GM12873 (cell line): ENCODE data around the gene EYS.

Experiments used
- CTCF ChIP-seq: IDR thresholded peaks from 2 replicates; pipeline ENCODE4 v1.5.1; 2012; ENCODE audit warnings: low read depth, mild to moderate bottlenecking, moderate library complexity, low read length, control low read depth; ENCODE audit not compliant: insufficient read depth; ENCODE audit errors: missing control alignments

The EYS gene

DNA sequence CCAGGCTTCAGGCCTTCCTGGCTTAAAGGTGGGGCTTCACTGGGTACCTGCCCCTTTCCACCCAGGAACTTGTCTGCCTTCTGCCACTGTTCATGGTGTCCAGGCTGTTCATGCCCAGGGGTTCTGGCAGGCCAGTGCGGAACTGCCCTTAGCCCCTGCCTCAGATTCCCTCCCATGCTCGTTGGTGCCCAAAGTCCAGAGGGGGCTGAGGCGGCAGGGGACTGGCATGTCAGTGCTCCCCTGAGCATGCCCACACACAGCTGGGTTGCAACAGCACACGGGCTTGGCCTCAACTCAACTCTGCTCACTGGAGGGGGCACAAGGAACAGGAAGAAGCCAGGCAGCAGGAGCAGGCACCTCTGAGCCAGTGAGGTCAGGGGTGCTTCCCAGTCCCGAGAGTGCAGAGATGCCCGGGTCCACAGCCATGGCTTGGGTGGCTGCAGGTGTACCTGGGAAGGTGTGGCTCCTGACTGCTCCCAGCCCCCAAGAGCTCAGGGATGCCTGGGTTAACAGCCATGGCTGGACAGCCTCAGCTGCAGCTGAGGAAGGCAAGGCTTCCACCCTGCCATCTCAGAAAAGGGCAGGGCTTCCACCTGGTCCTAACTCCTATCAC is 845.9 kb downstream of the EYS start:
- TF ChIP-seq CTCF: no peak

GRCh38 chr6:64860203-64860602 is 846.8 kb downstream of the EYS start:
- TF ChIP-seq CTCF: no peak

DNA sequence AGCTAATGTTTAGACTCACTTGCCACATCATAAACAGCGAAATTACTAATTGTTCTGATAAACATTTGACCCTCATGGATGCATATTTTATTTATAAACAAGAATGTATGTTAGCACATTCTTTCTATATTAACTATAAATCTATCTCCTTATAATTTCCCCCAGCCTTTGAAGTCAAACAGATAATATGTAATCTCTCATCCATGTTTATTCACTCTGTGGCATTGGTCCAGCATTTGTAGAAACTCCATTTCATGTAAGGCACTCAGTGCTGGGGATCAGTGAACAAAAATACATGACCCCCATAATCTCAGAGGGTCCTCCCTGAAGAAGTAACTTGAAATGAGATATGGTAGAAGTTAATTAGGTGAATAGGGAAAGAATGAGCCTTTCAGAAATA is 856.9 kb downstream of the EYS start:
- no peak for TF ChIP-seq CTCF

GRCh38 chr6:64848467-64848866 is 858.6 kb downstream of the EYS start:
- no peak for TF ChIP-seq CTCF

DNA sequence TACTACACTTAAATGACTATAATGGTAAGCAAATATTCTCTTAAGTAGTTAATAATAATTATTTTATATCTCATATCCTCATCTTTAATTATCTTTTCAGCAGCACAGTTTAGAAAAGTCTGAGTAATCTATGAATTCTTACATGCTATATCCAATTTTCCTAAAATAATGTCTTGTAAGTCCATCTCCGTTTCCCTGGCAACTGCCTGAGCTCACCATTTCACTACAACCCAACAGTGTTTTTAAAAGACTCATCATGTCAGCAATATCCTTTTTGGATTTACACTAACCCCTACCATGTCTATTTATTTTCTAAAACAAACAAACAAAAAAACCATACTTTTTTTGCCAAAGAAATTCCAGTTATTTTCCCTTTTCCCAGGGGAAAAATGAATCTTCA is 859.6 kb downstream of the EYS start:
- no peak for TF ChIP-seq CTCF

DNA sequence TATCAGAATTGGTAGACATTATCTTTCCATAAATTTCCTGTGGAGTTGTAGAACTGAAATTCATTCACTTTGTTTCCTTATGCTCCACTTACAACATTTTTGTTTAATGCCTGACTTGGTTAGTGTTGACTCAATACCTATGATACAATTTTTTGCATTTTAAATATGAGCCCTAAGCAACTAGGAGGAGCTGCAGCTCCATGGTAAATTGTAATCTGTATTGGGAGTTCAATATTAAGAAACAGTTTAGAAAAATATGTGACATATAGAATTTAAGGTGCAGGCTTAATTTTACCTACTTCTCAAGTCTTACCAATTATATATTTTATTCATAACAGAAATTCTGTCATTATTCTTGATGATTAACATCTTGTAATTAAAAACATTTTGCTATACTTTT is 868.3 kb downstream of the EYS start:
- no peak for TF ChIP-seq CTCF

DNA sequence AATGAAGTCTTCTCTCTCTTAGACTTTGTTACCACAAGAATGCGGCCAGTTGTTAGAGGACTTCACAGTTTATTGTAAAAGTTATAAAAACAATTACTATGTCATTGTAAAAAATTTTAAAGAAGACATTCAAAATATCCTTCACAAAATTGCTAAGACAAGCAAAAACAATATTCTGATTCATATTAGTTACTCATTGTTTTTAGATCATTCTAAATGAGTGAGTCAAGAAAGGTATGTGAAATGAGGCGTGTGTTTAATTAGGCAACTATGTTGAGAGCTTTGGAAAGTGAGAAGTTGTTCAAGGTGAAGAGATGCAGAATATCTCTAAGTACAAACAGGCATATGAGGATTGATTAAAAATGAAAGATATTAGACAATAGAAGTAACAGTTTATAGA is 875.3 kb downstream of the EYS start:
- no peak for TF ChIP-seq CTCF
